Thymus (tissue), 11 donors: ENCODE measurements around the gene CDK9. TPM values are rescaled to one million over a fixed set of nuclear protein-coding genes. Genes with fewer than 3 reads are reported as not detected.

Source experiments
- DNase-seq, 9 donors: peaks; one replicate each; pipeline ENCODE4 v3.0.0-alpha.2; 2013; ENCODE audit warnings: low spot score in 9 of 9, low read depth in 6 of 9, missing footprints in 1 of 9
- H3K27ac ChIP-seq, 2 donors: one replicate each; pipeline ENCODE4 v1.5.1; 2013; ENCODE audit warnings: control low read depth in 1 of 2, low read depth in 1 of 2, low read length in 1 of 2, mild to moderate bottlenecking in 1 of 2, moderate library complexity in 1 of 2
- H3K27me3 ChIP-seq, 2 donors: one replicate each; pipeline ENCODE4 v1.5.1; 2013; ENCODE audit warnings: low read length in 1 of 2; ENCODE audit not compliant: control insufficient read depth in 2 of 2, insufficient read depth in 1 of 2
- H3K36me3 ChIP-seq, 2 donors: one replicate each; pipeline ENCODE4 v1.5.1; 2013; ENCODE audit warnings: low read length in 1 of 2, mild to moderate bottlenecking in 1 of 2, moderate library complexity in 1 of 2; ENCODE audit not compliant: control insufficient read depth in 2 of 2, insufficient read depth in 2 of 2
- H3K4me1 ChIP-seq, 2 donors: one replicate each; pipeline ENCODE4 v1.5.1; 2013; ENCODE audit warnings: low read length in 2 of 2; ENCODE audit not compliant: control insufficient read depth in 2 of 2, insufficient read depth in 2 of 2
- H3K4me3 ChIP-seq, 2 donors: one replicate each; pipeline ENCODE4 v1.5.1; 2013; ENCODE audit warnings: low read length in 2 of 2, control low read depth in 1 of 2, mild to moderate bottlenecking in 1 of 2
- H3K9me3 ChIP-seq, 2 donors: one replicate each; pipeline ENCODE4 v1.5.1; 2013; ENCODE audit warnings: low read length in 1 of 2, mild to moderate bottlenecking in 1 of 2; ENCODE audit not compliant: control insufficient read depth in 2 of 2, insufficient read depth in 1 of 2
- WGBS: extraction: QIAGEN DNeasy Blood & Tissue Kit; methylation state at CpG from one replicate; pipeline ENCODE4 v1.1.7; 2013; 5-methylcytosine and 5-hydroxymethylcytosine counted together
- polyA plus RNA-seq: library from polyadenylated mRNA; stranded (reverse); fragments of 200-250 nt; gene quantifications from one replicate; pipeline ENCODE4 v1.2.3, GENCODE V29; 2013
- total RNA-seq: library from RNA; stranded (reverse); fragments of 120-200 nt; gene quantifications from one replicate; pipeline ENCODE4 v1.2.4, GENCODE V29; 2013
- donor health status: healthy.

Gene CDK9
- total and polyA plus RNA-seq, 2 donors = 38.9 to 122 TPM

DNA sequence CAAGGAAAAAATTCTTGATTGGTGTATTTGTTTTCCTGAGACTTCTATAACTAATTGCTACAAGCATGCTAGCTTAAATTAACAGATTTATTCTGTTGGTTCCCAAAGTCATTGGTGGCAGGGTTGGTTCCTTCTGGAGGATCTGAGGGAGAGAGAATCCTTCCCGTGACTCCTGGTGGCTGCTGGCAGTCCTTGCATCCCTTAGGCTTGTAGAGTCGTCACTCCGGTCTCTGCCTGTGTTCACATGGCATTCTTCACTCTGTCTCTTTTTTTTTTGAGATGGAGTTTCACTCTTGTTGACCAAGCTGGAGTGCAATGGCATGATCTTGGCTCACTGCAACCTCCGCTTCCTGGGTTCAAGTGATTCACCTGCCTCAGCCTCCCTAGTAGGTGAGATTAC, 5.3 kb downstream of the CDK9 start:
- WGBS = 95% methylated on average over 4 of the region's 4 CpGs
- DNase-seq = no peak
- no peaks in the 10 kb centered on the region for H3K27me3 ChIP-seq
- H3K36me3 ChIP-seq = peaks cover 68 to 75% of the 10 kb centered on the region in 2 donors
- H3K4me1 ChIP-seq = peaks cover 9 to 25% of the 10 kb centered on the region in 2 donors
- H3K4me3 ChIP-seq = no peak overlapping the region
- H3K9me3 ChIP-seq = no peaks in the 10 kb centered on the region
- H3K27ac ChIP-seq = no peak overlapping the region

DNA sequence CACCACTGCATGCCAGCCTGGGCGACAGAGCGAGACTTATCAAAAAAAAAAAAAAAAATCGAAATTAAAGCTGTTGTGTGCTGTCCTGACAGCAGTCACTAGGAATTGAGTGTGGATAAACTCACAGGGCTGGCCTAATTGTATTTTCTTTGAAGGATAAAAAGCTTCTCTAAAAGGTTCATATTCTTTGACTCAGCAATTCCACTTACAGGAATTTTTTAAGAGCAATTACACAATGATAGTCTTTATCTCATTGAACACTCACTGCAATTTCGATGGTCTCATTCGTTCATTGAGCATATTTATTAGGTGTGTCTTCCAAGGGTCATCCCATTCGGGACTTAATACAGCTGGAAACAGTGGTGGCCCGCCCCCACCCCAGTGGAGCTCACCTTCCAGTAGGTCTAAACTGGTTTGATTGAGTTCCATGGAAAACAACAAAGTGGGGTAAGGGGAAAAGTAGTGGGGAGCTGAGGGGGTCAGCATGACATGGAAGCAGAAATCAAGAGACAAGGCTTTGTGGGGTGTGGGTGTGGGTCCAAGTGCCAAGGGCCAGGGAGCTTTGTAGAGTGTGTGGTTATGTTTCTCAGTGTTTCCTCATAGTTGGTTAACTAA, 6.7 kb downstream of the CDK9 start:
- Histone ChIP-seq H3K27ac (no peak overlapping the region), H3K9me3 (no peaks in the 10 kb centered on the region), H3K36me3 (peaks cover 63 to 68% of the 10 kb centered on the region in 2 donors), H3K27me3 (no peaks in the 10 kb centered on the region), H3K4me1 (peaks cover 15 to 28% of the 10 kb centered on the region in 2 donors), H3K4me3 (no peak overlapping the region)
- WGBS = 93% methylated on average over 7 of the region's 7 CpGs
- no peak for DNase-seq

- no peak for DNase-seq
- H3K4me1 ChIP-seq = peaks cover 15 to 26% of the 10 kb centered on the region in 2 donors
- no peaks in the 10 kb centered on the region for H3K9me3 ChIP-seq
- no peak overlapping the region for H3K27ac ChIP-seq
- H3K27me3 ChIP-seq = no peaks in the 10 kb centered on the region
- H3K4me3 ChIP-seq = no peak overlapping the region
- 81% methylated on average over 8 of the region's 8 CpGs for WGBS
- peaks cover 56 to 62% of the 10 kb centered on the region in 2 donors for H3K36me3 ChIP-seq
These were observed 7.4 kb downstream of the CDK9 start for GRCh38 chr9:127793093-127793708.

GRCh38 chr9:127794001-127794791, 8.4 kb downstream of the CDK9 start:
- no peak for DNase-seq
- peaks cover 47 to 52% of the 10 kb centered on the region in 2 donors for H3K36me3 ChIP-seq
- no peak overlapping the region for H3K27ac ChIP-seq
- H3K27me3 ChIP-seq = no peaks in the 10 kb centered on the region
- no peak overlapping the region for H3K4me3 ChIP-seq
- peaks cover 15 to 26% of the 10 kb centered on the region in 2 donors for H3K4me1 ChIP-seq
- no peaks in the 10 kb centered on the region for H3K9me3 ChIP-seq
- WGBS = 89% methylated on average over 14 of the region's 14 CpGs

DNA sequence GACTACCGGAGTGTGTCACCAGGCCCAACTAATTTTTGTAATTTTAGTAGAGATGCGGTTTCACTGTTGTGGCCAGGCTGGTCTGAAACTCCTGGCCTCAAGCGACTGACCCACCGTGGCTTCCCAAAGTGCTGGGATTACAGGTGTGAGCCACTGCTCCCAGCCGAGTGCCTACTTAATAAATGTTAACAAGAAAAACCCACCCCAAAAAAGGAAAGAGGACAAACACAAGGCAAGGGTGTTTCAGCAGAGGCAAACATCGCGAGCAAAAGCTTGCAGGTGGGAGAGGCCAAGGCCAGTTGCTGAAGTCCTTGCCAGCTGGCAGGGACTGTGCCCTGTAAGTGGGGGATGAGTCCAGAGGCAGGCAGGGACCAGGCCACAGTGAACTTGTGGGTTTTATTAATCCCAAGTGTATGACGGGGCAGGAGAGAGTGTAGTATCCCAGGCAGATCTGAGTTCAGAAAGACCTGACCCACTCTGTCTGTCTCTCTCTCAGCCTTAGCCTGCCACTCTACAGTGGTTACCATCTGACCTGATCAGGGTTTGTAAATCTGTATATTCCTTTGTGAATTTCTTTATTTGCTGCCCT, 10.5 kb downstream of the CDK9 start:
- Histone ChIP-seq H3K36me3 (peaks cover 25 to 31% of the 10 kb centered on the region in 2 donors), H3K9me3 (no peaks in the 10 kb centered on the region), H3K27ac (peak overlapping the region in 1 of 2 donors; percentile 34), H3K4me3 (no peak overlapping the region), H3K4me1 (peaks cover 15 to 26% of the 10 kb centered on the region in 2 donors), H3K27me3 (no peaks in the 10 kb centered on the region)
- WGBS = 41% methylated on average over 8 of the region's 8 CpGs
- no peak for DNase-seq

- DNase-seq = peak in 1 of 9 donors; percentile 51
- Histone ChIP-seq H3K27ac (peak overlapping the region; percentile 34 to 36), H3K27me3 (no peaks in the 10 kb centered on the region), H3K4me1 (peaks cover 15 to 28% of the 10 kb centered on the region in 2 donors), H3K9me3 (no peaks in the 10 kb centered on the region), H3K36me3 (peaks cover 20 to 27% of the 10 kb centered on the region in 2 donors), H3K4me3 (no peak overlapping the region)
- WGBS = 4% methylated on average over 11 of the region's 11 CpGs
These were observed 11.1 kb downstream of the CDK9 start for GRCh38 chr9:127796852-127797370.

DNA sequence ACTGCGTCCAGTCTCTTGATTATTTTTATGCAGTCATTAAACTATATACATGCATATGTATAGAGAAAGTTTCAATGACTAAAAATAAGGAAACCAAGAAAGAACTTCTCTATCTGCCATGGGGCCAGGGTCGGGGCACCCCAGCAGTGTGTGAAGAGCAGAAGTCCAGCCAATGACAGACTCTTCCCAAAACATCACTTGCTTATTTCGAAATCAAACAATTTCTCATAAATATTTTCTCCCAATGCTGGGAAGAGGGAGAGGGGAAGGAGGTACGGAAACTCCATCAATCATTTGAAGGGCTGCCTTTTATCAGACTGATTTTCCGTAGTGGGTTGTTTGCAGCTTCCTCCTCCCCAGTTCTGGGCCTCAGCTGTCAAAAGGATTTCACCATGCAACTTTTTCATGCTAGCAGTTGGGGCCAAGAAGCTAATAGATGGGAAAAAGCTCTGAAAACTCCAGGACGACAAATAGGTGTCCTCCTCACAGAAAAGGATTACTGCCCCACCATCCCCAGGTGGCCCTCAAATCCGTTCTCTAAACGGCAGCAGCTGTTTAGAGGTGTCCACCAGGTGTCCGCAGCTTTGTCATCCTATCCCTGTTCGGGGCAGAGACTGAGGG, 16.2 kb downstream of the CDK9 start:
- peak overlapping the region; percentile 53 to 74 for H3K4me3 ChIP-seq
- no peaks in the 10 kb centered on the region for H3K27me3 ChIP-seq
- peak overlapping the region; percentile 74 to 83 for H3K27ac ChIP-seq
- H3K4me1 ChIP-seq = peaks cover 16 to 28% of the 10 kb centered on the region in 2 donors
- H3K36me3 ChIP-seq = peaks cover 4 to 11% of the 10 kb centered on the region in 2 donors
- WGBS = 24% methylated on average over 10 of the region's 10 CpGs
- no peaks in the 10 kb centered on the region for H3K9me3 ChIP-seq
- DNase-seq = no peak

- peak in 6 of 9 donors; percentile 77 to 93 (median 81) for DNase-seq
- Histone ChIP-seq H3K4me1 (peaks cover 16 to 20% of the 10 kb centered on the region in 2 donors), H3K36me3 (peaks cover 11 to 18% of the 10 kb centered on the region in 2 donors), H3K27me3 (no peaks in the 10 kb centered on the region), H3K27ac (peak within 1 kb of the TSS; percentile 83 to 91), H3K4me3 (peak within 1 kb of the TSS; percentile 74 to 91), H3K9me3 (no peaks in the 10 kb centered on the region)
- under 1% methylated on average over 83 of the region's 83 CpGs for WGBS
These were observed 17.0 kb downstream of the CDK9 start, which contains the start of gene FPGS for GRCh38 chr9:127802576-127803443. Gene FPGS, plus strand, starts transcription at chr9:127802882. Its CDS starts 43 bp downstream, at chr9:127802925.
